ENCODE results near the gene DEFB125.

DNA sequence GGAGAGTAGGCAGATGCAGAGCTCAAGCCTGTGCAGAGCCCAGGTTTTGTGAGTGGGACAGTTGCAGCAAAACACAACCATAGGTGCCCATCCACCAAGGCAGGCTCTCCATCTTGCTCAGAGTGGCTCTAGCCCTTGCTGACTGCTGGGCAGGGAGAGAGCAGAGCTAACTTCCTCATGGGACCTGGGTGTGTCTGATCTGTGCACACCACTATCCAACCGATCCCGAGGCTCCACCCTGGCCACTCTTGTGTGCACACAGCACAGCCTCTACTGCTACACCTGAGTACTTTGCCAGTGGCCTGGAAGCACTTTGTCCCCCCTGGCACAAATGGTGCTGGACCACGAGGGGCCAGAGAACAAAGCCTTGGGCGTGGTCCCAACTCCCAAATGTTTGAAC lies 7.9 kb upstream of the DEFB125 start:
- TF ChIP-seq, protein P1, sequence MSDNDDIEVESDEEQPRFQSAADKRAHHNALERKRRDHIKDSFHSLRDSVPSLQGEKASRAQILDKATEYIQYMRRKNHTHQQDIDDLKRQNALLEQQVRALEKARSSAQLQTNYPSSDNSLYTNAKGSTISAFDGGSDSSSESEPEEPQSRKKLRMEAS (IDR thresholded peaks at IDR 0.05) = no peak
- TF ChIP-seq YY1 (IDR thresholded peaks at IDR 0.05; ENCODE audit: low read depth) (no peak), ZBTB7A (IDR thresholded peaks at IDR 0.05; ENCODE audit: low read depth) (no peak)

Measured in Ishikawa (cell line).